HG02938 (cell line): ENCODE results near the gene TRIO.

Experiments
- ATAC-seq: cut with Tn5 transposase; IDR thresholded peaks from one replicate; pipeline ENCODE4 v1.9.1; 2021; ENCODE audit warnings: mild to moderate bottlenecking, moderate library complexity; ENCODE audit not compliant: unreplicated experiment

Gene TRIO

DNA sequence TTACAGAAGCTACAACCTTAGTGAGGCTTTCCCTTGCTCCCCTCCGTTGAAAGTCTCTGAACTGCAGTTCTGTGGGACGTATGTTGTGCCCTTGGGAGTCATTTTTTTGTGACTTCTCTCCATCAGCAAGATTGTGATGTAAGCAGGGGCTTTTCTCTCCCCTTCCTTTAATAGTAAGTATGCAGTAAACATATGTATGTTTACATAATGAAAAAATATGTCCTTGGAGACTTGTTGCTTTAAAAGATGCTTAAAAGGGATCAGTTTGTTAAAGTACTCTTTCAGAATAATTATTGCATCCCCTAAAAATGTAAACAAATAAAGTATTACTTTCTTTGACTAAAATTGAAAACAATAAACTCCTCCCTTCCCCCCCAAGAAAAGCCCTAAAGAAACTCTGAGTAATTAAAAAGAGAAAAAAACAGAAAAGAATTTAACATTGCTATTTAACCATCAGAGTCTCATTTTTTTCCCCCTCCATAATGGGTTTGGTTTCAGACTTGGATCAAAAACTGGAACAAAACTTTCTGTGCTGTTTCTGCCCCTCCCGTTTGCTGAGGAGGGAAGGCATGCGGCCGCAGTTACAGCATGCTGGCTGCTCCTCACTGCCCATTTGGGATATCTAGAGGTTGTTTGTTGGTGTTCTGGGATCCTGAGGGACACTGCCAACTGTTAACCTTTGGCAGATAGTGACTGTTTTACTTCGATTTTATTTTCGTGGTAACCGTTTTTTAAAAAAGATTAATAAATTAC, 40.2 kb downstream of the TRIO start:
- ATAC-seq, result no peak

DNA sequence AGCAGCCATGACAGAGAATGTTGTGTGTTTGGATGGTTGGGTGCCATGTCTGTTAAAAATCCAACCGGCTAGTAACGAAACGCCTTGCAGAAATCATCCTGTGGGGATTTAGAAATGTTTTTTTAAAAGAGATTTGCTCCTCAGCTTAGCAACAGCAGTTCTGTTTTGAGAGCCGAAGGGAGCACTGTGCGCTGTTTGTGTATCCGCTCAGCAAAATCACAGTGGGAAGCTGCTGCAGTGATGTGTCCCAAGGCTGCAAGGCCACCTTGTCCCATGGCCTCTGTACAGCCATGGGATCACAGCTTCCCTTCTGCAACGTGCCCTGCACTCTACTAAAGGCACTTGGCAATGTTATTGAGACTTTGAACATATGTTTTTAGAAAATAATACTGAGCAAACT, 40.9 kb downstream of the TRIO start:
- no peak for ATAC-seq

DNA sequence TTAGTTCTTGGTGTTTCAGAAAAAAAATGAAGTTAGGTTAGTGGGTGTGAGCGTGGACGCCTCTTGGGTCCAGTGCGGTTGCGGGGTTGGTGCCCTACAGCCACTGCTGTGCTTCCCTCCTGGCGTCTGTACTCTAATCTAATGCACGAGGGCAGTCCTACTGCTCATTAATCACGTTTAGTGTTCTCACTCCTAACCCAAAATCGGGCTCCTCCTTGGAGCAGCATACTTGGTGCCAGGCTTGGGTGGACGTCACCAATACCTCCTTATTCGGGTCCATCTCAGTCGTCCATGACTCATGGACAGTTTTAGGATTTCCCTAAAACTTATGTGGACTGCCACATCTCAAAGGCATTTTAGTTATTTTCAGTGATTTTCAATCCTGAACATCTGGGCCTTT, 41.6 kb downstream of the TRIO start:
- ATAC-seq, result no peak

DNA sequence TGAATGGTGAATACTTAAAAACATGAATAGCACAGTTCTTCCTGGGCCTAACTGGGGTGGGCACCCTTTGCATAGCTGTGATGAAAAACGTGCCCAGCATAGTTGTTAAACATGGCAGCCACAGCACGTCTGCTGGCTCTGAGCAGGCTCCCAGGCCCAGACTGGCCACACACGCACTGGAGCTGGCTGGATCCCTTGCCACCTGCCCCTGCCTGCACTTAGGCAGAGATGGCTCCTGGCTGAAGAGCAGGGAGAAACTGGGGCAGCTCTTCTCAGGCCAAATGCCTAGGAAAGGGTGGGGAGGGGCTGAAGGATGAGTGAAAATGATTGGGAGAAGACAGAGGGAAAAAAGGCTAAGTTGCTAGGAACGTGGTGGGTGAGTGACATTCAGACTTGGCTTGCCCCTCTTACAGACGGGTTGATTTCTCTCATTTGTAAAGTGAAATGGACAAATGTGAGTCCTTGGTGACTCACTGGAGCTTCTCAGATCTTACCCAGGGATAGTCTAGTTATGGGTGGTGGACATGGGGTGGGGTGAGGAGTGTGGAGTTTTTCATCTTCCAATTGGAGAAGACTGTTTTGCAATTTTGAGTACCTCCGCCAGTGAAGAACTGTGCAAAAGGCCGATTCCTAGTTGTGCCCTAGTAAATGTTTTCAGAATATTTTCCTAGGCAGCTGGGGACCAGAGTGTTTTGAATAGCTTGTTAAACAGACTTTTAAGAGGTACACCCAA, 42.4 kb downstream of the TRIO start:
- no peak for ATAC-seq

DNA sequence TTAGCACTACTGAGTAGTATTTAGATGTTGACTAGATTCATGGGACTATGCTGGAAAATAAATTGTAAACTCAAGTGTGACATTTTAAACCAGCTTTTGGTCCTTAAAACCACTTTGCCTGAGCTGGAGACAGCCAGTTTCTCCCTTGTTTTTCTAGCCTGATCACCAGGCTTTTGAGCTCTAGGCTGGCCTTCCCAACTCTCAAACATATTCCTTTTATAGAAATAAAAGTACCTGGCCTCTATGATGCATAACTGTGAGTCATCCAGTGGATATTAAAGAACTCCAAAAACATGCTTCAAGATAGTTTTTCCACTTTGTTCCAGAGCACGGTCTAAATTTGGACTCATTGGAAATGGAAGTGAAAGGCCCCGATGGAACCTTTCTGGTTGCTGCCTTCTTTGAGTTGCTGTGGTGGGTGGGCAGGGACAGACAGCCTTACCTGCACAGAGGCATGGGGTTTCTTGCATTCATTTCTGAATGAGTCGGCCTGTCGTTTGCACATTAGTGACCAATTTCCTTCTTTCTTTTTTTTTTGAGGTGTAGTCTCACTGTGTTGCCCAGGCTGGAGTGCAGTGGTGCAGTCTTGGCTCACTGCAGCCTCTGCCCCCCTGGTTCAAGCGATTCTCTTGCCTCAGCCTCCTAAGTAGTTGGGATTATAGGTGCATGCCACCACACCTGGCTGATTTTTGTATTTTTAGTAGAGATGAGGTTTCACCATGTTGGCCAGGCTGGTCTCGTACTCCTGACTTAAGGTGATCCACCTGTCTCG, 43.1 kb downstream of the TRIO start:
- no peak for ATAC-seq

DNA sequence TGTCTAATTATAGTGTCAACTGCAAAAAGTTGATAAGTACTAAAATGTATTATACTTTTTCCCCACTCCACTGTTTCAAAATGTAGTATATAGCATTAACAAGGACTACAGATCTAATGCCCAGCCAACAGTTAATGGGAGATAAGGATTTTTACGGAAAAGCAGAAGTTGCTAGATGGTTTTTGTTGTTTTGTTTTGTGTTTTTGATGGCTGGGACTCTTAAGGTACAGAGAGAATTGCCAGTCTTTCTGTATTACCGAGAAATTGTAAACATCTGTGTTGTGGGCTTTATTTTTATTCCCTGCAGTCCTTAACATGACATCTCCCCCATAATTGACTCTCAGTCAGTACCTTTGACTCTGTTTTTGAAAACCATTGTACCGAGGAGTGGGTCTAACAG, 44.0 kb downstream of the TRIO start:
- no peak for ATAC-seq

DNA sequence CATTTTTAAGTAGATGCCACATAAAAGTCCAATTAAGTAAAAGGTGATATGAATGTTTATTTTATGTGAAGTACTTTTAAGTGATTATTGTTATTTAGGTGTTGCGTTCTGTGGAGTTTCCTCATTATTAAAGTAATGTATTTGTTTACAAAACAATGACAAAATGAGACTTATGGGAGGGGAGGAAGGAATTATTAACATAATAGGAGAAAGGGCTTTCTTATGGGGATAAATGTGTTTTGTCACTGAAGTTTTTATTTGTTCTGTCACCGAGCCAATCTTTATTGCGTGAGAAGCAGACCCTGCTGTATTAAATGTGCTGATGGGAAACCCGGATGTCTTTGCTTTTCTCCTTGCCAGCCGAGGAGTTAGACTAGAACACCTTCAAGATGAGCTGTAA, 44.5 kb downstream of the TRIO start:
- ATAC-seq, result no peak

DNA sequence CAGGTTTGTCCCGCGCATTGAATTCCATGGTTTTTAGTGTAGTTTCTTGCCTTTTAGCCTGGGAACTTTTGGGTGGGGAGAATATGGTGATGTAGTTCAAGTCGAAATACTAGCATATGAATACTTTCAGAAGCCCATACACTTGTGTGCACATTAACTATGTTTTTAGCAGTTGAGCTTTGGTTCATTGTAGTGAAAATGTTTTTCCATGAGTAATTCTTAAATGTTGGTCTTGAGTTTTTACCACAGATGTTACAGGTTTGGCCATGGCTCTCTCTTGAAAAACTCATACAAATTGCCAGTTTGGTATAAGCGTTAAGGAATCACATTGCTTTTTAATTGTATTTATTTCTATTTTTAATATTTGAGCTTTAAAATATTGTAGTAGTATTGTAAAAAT, 45.6 kb downstream of the TRIO start:
- no peak for ATAC-seq

DNA sequence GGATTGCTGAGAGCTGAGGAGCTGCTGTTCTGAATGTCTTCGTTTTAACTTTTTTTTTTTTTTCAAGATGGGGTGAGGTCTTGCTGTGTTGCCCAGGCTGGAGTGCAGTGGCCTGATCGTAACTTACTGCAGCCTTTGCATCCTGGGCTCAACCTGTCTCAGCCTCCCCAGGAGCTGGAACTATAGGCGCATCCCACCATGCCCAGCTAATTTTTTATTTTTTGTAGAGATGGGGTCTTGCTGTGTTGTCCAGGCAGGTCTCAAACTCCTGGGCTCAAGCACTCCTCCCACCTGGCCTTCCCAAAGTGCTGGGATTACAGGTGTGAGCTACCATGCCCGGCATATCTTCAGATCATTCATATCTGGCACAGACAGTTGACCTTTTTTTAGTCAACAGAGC, 46.5 kb downstream of the TRIO start:
- no peak for ATAC-seq

DNA sequence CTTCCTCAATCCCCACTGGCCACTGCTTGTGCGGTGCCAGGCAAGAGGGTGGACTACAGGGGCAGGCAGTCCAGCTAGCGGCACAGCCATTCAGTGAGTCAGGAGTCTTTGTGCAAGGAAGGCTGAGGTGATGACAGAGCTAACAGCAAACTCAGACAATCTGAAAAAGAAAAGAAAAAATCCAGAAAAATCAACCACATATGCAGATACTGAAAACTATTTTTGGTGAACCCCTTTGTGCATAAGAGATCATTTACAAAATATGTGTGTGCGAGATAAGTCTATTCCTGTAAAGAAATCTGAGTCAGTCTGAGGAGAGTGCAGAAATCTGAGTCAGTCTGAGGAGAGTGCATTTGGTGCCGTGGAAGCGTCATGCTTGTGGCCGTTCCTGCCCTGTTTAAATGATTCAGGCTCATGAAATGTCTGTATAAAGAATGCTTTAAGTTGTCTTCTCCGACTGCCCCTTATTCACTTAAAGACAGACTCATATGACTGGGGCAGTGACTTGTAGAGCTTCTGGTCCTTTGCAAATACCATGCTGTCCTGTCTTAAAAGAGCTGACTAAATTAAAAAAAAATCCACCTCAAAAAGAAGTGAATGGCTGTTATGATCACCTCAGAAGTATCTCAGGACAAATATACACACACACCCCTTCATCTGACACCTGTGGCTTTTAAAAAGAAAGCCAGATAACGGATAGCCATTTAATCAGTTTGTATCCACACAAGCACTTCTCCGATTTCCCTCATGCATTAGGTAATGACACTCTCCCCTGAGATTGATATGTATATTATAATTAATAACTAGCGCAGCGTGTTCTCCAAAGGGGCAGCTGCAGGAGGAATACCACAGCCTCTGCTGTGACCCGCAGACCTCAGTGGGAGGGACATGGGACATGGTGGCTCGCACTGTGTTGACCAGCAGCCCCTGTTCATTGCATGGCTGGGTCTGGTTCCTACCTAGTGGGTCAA, 47.3 kb downstream of the TRIO start:
- no peak for ATAC-seq

DNA sequence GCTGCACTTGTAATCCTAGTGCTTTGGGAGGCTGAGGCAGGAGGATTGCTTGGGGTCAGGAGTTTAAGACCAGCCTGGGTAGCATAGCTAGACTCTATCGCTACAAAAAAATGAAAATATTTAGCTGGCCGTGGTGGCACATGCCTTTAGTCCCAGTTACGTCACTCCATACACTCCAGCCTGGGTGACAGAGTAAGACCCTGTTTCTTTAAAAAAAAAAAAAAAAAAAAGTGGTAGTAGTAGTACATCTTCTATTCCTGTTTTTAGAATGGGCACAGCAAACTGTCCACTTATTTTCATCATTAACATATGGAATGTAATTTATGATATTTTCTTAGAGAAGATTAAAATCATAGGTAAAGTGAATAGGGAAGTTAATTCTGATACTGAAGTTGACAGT, 48.2 kb downstream of the TRIO start:
- no peak for ATAC-seq

DNA sequence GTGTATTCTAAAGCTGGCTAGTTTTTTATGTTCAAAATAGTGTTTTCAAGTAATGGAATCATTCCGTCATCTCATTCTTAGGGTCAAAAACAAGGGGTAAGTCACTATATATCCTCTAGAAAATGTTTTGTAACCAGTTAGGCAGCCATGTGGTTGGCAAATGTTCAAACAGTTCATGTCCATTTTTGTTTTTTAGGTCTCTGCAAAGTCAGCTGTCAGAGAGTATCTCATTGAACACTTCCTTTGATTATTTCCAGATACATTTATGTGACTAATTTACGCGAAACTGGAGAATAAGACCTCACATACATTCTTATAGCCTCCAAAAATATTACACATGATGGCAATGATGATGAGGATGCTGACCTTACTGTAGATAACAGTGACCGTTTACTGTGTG, 50.4 kb downstream of the TRIO start:
- ATAC-seq, result no peak

DNA sequence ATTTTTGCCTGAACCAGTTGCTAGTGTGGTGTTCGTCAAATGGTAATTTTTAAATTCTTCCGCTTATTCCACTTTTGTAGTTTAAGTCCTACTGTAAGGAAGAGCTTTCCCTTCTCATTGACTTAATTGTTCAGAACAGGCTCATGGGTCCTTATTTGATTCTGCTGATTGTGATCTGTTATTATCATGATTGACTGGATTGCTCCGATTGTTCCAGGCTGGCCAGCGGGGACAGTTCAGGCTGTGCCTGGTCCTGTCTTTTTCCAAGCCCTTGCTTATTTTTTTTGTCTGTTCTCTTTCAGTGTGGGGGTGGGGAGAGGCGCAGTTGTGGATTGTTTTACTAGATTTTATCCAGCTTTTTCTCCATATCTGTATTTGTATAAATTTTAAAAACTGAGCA, 52.4 kb downstream of the TRIO start:
- ATAC-seq, result no peak

DNA sequence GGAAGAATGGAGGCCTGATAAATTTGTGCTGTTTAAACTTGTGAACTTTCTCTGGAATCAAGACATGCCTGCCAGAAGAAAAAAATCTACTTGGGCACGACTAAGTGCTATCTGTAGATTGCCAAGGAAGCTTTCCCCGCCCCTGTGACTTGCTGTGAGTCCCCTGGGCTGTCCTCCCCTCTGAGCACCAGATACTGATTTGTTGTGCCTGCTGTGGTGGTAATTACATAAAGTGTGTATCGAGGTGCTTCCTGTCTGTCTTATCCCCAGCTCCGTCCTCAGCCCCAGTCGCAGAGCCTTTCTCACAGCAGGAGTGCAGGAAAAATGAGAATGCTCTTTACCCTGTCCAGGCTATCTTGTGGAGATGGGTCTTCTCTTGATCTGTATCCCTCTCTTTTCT, 53.9 kb downstream of the TRIO start:
- ATAC-seq, result no peak

DNA sequence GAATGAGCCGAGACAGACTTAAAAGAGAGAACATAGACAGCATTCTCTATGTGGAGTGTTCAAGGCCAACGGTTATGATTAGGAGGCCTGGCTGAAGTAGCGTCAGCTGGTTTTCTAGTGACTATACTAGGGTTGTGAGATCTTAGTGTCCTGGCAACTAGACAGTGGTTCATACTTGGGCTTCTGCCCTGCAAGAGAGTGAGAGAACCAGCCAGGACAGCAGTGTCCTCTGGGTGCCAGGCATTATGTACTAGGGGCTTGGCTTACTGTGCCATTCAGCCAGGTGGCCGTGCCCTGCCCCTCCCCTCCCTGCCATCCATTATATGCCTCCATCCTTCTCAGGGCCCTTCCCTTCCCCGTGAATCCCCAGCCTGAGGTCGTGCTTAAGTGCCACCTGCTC, 56.8 kb downstream of the TRIO start:
- ATAC-seq, result no peak

DNA sequence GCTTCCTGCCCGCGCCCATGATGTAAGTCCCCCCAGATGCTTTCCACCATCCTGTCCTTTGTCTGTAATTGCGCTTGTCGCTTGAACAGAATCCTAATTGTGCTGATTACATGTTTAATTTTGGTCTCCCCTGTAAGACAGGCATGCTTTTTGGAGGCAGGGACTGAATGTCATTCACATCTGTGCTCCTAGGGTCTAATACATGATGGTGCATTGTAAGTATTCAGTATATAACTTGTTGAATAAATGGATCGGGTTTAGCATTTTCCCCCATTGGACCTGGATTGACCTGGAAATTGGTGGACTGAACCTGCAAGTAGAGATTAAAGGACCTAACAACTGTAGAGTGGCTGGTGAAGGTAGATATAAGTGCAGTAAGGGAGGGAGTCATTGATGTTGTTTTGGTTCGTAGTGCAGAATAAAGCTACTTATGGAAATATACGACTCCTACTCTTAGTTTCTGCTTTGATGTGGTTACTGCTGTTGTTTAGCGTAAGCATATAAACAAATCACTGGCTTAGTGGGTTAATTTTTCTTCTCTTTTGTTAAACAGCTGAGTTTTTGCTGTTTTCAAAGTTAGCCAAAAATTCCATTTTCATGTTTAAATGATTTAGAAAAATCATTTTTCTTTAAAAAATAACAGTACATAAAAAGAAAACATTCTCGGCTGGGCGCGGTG, 57.3 kb downstream of the TRIO start:
- ATAC-seq, result no peak

DNA sequence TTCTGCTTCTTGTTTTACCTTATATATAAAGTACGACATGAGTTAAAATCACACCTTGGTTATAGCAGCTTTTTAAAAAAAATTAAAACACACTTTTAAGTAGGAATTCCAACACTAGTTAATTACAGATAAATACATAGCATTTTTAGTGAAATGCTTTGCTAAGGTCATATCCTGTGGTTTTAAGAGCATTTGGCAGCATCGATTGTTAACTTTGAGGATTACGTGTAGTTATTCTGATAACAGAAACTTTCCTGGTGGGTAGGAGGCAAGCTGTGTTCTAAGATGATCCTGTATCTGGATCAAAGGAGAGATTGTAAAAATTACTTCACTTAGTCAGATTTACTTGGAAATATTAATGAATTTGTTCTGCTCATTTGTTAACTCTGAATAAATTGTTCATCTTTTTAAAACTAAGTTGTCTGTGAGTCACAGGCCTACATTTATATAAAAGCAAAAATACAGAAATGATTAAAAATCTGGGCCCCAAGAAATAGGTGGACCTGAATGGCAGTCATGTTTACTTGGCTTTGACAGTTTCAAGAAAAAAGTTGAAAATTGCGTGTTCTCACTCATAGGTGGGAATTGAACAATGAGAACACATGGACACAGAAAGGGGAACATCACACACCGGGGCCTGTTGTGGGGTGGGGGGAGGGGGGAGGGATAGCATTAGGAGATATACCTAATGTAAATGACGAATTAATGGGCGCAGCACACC, 58.3 kb downstream of the TRIO start:
- ATAC-seq, result no peak

DNA sequence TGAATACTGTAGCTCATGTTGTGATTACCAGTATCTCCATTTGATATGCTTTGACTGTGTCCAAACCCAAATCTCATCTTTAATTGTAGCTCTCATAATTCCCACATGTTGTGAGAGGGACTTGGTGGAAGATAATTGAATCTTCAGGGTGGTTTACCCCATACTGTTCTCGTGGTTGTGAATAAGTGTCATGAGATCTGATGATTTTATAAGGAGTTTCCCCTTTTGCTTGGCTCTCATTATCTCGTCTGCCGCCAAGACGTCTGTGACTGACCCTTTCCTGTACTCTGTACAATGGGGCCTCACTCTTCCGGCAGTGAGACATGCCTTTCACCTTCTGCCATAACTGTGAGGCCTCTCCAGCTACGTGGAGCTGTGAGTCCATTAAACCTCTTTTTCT, 59.3 kb downstream of the TRIO start:
- ATAC-seq, result no peak

DNA sequence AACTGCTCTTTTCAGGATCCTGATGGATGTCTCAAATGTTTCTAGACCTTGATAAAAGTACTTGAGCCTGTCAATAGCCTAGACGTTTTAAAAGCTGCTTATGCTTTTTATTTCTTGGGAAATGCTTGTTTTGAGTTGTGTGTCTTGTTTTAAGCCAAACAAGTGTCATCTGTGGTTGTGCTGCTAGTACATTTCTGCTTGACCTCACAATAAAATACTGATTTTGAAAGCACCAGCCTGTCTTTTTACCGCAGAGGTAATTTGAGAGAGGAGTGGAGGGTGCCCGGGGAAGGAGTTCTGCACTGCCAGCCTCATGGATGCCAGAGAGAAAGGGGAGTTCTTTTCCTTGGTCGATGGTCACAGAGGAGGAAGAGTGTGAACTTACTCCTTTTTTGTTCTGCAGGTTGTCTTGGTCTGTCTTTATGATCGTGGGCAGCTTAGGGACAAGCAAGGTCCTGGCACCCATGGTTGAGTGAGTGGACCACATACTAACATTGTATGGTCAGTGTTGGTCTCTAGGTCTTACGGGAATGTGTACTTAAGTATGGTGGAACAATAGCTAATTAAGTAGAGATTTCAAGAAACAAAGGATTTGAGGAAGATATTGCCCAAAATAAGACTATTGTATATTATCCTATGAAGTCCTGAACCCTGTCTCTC, 61.0 kb downstream of the TRIO start:
- ATAC-seq, result no peak
